ENCODE measurements around the gene CMTM8. TPM values are rescaled to one million over a fixed set of nuclear protein-coding genes. Genes with fewer than 3 reads are reported as not detected.
A peak's percentile ranks its signal among the peaks of the same experiment; 100 is the strongest.

CMTM8 gene
- total RNA-seq, 1 donor from 2014 or later: 9.0 TPM

- peak overlapping the region; percentile 70 for H3K27ac Mint-ChIP-seq
- peaks cover 5% of the 10 kb centered on the region for H3K9me3 Mint-ChIP-seq
- no peaks in the 10 kb centered on the region for H3K27me3 Mint-ChIP-seq
- peaks cover 4% of the 10 kb centered on the region for H3K36me3 Mint-ChIP-seq
- peaks cover 27% of the 10 kb centered on the region for H3K4me1 Mint-ChIP-seq (ENCODE audit: unreplicated experiment)
- no peak overlapping the region for H3K4me3 Mint-ChIP-seq
- DNase-seq (ENCODE audit: extremely low spot score, unreplicated experiment): no peak
- TF ChIP-seq CTCF (conservative IDR thresholded peaks at IDR 0.05): no peak
Observed at GRCh38 chr3:32303399-32303747, 64.9 kb downstream of the CMTM8 start.

- peak overlapping the region; percentile 45 for H3K4me3 Mint-ChIP-seq
- H3K9me3 Mint-ChIP-seq: peaks cover 5% of the 10 kb centered on the region
- DNase-seq (ENCODE audit: extremely low spot score, unreplicated experiment): no peak
- H3K27me3 Mint-ChIP-seq: no peaks in the 10 kb centered on the region
- H3K27ac Mint-ChIP-seq: peak overlapping the region; percentile 37
- peaks cover 4% of the 10 kb centered on the region for H3K36me3 Mint-ChIP-seq
- TF ChIP-seq CTCF (conservative IDR thresholded peaks at IDR 0.05): no peak
- H3K4me1 Mint-ChIP-seq (ENCODE audit: unreplicated experiment): peaks cover 27% of the 10 kb centered on the region
Observed at GRCh38 chr3:32303977-32304881, 65.7 kb downstream of the CMTM8 start.

- H3K36me3 Mint-ChIP-seq: peaks cover 4% of the 10 kb centered on the region
- peaks cover 5% of the 10 kb centered on the region for H3K9me3 Mint-ChIP-seq
- H3K4me1 Mint-ChIP-seq (ENCODE audit: unreplicated experiment): peaks cover 34% of the 10 kb centered on the region
- H3K4me3 Mint-ChIP-seq: no peak overlapping the region
- DNase-seq (ENCODE audit: extremely low spot score, unreplicated experiment): no peak
- no peak for TF ChIP-seq CTCF (conservative IDR thresholded peaks at IDR 0.05)
- no peak overlapping the region for H3K27ac Mint-ChIP-seq
- no peaks in the 10 kb centered on the region for H3K27me3 Mint-ChIP-seq
Observed at GRCh38 chr3:32305361-32305876, 66.9 kb downstream of the CMTM8 start.

- Mint-ChIP-seq H3K9me3 (peaks cover 5% of the 10 kb centered on the region), H3K36me3 (peaks cover 4% of the 10 kb centered on the region), H3K27ac (no peak overlapping the region), H3K4me3 (no peak overlapping the region), H3K27me3 (no peaks in the 10 kb centered on the region), H3K4me1 (ENCODE audit: unreplicated experiment) (peaks cover 34% of the 10 kb centered on the region)
- no peak for TF ChIP-seq CTCF (conservative IDR thresholded peaks at IDR 0.05)
- DNase-seq (ENCODE audit: extremely low spot score, unreplicated experiment): no peak
Observed at GRCh38 chr3:32306072-32306471, 67.6 kb downstream of the CMTM8 start.

GRCh38 chr3:32307591-32307990, 69.1 kb downstream of the CMTM8 start:
- no peak overlapping the region for H3K4me3 Mint-ChIP-seq
- no peak for DNase-seq (ENCODE audit: extremely low spot score, unreplicated experiment)
- H3K4me1 Mint-ChIP-seq (ENCODE audit: unreplicated experiment): peaks cover 39% of the 10 kb centered on the region
- H3K9me3 Mint-ChIP-seq: peaks cover 5% of the 10 kb centered on the region
- peak overlapping the region; percentile 6 for H3K27ac Mint-ChIP-seq
- peaks cover 7% of the 10 kb centered on the region for H3K36me3 Mint-ChIP-seq
- H3K27me3 Mint-ChIP-seq: peaks cover 4% of the 10 kb centered on the region
- no peak for TF ChIP-seq CTCF (conservative IDR thresholded peaks at IDR 0.05)
